Measurements from ENCODE around the gene FKBP11.

DNA sequence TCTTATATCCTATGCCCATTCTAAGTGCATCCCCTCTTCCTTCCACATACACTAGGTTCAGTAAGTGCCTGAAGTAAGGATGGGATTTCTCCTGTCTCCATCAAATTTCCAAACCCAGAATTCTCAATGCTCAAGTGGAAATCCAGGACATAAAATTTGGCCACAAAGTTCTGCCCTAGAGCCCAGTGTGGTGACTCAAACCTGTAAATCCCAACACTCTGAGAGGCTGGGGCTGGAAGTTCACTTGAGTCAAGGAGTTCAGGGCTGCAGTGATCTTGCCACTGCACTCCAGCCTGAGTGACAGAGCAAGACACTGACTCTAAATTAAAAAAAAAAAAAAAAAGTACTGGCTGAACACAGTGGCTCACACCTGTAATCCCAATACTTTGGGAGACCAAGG, 36.5 kb upstream of the FKBP11 start:
- no peak for TF ChIP-seq EZH2 (IDR thresholded peaks at IDR 0.05)
- TF ChIP-seq POLR2AphosphoS5 (IDR thresholded peaks at IDR 0.05; ENCODE audit: borderline replicate concordance, low read depth, low read length): no peak
